BJ (cell line): ENCODE data around the gene SLAMF1. TPM values are rescaled to one million over a fixed set of nuclear protein-coding genes. Genes with fewer than 3 reads are reported as not detected.

Experiments used
- CTCF ChIA-PET: fragments of 350-600 bp; formaldehyde crosslinking; extraction: SDS; loops from one replicate; lab custom pipeline; 2021; ENCODE audit warnings: antibody characterized with exemption, inconsistent platforms; lab: Yijun Ruan, JAX
- POLR2A ChIA-PET: fragments of 300-600 bp; sonication (Branson Sonifier 250); formaldehyde crosslinking; extraction: SDS; loops from one replicate; lab custom pipeline; 2021; ENCODE audit warnings: antibody characterized with exemption; lab: Charles Lee
- DNase-seq: peaks from one replicate; pipeline ENCODE4 v3.0.0-alpha.2; 2011; ENCODE audit warnings: low read depth
- H3K27me3 ChIP-seq: 2 replicates; pipeline ENCODE4 v1.6.0; 2011; ENCODE audit warnings: low read length; ENCODE audit not compliant: control insufficient read depth, insufficient read depth
- H3K36me3 ChIP-seq: 2 replicates; pipeline ENCODE4 v1.5.1; 2011; ENCODE audit warnings: low read length; ENCODE audit not compliant: control insufficient read depth, insufficient read depth
- H3K4me3 ChIP-seq: 2 replicates; pipeline ENCODE4 v1.5.1; 2011; ENCODE audit warnings: low read depth, mild to moderate bottlenecking, control low read depth, low read length
- CTCF ChIP-seq: IDR thresholded peaks from 2 replicates; pipeline ENCODE4 v1.5.1; 2011; ENCODE audit warnings: low read depth, mild to moderate bottlenecking, control low read depth, inconsistent platforms, low read length, moderate library complexity; ENCODE audit not compliant: insufficient read depth
- polyA plus RNA-seq: library from polyadenylated mRNA; depleted of rRNA; stranded (reverse); fragments of >200 nt; gene quantifications from 2 replicates; pipeline ENCODE4 v1.2.3, GENCODE V29; 2011

The SLAMF1 gene
- polyA plus RNA-seq, 1 experiment = not detected

GRCh38 chr1:160670701-160671100 is 23.9 kb upstream of the SLAMF1 start:
- Histone ChIP-seq H3K4me3 (no peak overlapping the region), H3K36me3 (no peaks in the 10 kb centered on the region), H3K27me3 (no peaks in the 10 kb centered on the region)
- POLR2A ChIA-PET = no interaction called here
- TF ChIP-seq CTCF = no peak
- CTCF ChIA-PET = no interaction called here
- no peak for DNase-seq

- ChIA-PET POLR2A (no interaction called here), CTCF (no interaction called here)
- Histone ChIP-seq H3K36me3 (no peaks in the 10 kb centered on the region), H3K4me3 (no peak overlapping the region), H3K27me3 (no peaks in the 10 kb centered on the region)
- DNase-seq = no peak
- TF ChIP-seq CTCF = no peak
Measured at GRCh38 chr1:160669802-160670201, 23.0 kb upstream of the SLAMF1 start.

- H3K27me3 ChIP-seq = no peaks in the 10 kb centered on the region
- no peaks in the 10 kb centered on the region for H3K36me3 ChIP-seq
- CTCF ChIA-PET = no interaction called here
- no peak for DNase-seq
- no peak for TF ChIP-seq CTCF
- no peak overlapping the region for H3K4me3 ChIP-seq
- POLR2A ChIA-PET = no interaction called here
Measured at GRCh38 chr1:160669276-160669675, 22.4 kb upstream of the SLAMF1 start.

GRCh38 chr1:160667896-160668295 is 21.1 kb upstream of the SLAMF1 start:
- Histone ChIP-seq H3K36me3 (no peaks in the 10 kb centered on the region), H3K4me3 (no peak overlapping the region), H3K27me3 (no peaks in the 10 kb centered on the region)
- POLR2A ChIA-PET = no interaction called here
- no peak for TF ChIP-seq CTCF
- no peak for DNase-seq
- CTCF ChIA-PET = interaction anchor here (0.6 to 0.8 kb wide), 2 partner anchors 16 to 240 kb away, joined by 3 to 6 read pairs; no protein-coding TSS in a partner anchor

GRCh38 chr1:160666079-160666442 is 19.2 kb upstream of the SLAMF1 start:
- CTCF ChIA-PET = interaction anchor here (2.7 kb wide), 1 partner anchor 9 kb away, joined by 9 read pairs; no protein-coding TSS in a partner anchor
- no peak for TF ChIP-seq CTCF
- H3K4me3 ChIP-seq = no peak overlapping the region
- H3K27me3 ChIP-seq = no peaks in the 10 kb centered on the region
- no peak for DNase-seq
- POLR2A ChIA-PET = no interaction called here
- H3K36me3 ChIP-seq = no peaks in the 10 kb centered on the region
